Brain pericyte (primary cell): ENCODE measurements around the gene SLC35D2.

ENCODE experiments used
- DNase-seq: peaks from one replicate; pipeline ENCODE4 v3.0.0-alpha.2; 2012; ENCODE audit warnings: low read depth, low spot score

The SLC35D2 gene

DNA sequence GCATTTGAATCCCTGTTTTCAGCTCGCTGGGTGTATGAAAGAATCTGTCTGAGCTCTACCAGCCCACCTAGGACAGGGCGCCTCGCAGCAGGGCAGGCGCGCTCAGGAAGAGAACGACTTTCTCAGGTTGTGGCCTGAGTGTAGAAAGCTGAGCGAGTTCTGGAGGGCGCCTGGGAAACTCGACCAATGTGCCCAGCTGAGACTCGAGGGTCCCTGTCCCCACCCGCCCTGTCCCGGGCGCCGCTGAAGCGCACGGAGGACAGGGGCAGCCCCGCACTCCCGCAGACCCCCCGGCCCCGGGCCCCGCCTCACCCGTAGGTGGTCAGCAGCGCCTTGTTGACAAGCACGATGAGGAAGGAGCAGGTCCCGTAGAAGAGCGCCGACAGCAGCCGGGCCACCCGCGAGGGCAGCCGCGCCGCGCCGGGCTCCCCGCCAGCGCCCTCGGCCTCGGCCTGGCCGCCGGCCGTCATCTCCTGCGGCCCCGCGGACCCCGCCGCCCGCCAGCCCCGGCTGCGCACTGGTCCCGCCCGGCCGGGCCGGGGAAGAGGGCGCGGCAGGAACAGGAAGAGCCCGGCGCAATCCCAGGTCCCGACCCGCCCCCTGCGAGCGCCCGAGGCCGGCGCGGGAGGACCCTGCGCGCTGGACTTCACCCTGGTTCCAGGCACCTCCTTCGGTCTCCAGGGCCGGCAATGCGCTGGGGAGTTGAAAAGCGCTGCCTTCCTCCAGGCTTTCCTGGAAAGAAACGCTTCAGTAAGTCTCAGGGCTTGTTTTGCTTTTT, at the start of gene SLC35D2:
Gene SLC35D2, minus strand, starts transcription at position 547 of the 778 bp plus-strand sequence. Its CDS starts 77 bp downstream, at position 470.
- DNase-seq = no peak

GRCh38 chr9:96430377-96430776, 46.9 kb upstream of the SLC35D2 start:
- no peak for DNase-seq

GRCh38 chr9:96429732-96430131, 46.2 kb upstream of the SLC35D2 start:
- DNase-seq = no peak

DNA sequence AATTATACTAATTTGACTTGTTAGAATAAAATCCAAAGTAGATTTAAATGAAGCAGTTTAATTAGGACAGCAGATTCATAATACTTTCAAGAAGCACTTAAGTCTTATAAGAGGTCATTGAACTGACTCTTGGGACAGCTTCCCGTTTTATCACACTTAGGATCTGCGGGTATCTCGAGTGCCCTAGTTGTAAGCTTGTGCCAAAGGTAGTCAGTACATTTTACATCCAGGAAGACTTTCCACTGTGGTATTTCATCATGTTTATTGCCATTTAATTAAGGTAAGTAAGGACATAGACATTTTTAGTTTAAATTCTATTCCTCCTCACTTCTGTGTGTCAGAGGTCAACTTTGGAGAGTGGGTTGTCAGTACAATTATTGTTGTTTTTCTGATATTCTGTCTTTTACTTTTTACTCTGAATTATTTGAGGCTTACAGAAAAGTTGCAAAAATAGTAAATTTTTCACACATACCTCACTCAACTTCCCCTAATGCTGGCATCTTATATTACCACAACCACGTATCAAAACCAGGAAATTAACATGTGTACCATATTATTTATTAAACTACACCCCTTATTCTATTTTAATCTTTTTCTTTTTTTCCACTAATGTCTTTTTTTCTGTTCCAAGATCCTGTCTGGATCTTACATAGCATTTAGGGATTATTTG, 42.1 kb upstream of the SLC35D2 start:
- no peak for DNase-seq

DNA sequence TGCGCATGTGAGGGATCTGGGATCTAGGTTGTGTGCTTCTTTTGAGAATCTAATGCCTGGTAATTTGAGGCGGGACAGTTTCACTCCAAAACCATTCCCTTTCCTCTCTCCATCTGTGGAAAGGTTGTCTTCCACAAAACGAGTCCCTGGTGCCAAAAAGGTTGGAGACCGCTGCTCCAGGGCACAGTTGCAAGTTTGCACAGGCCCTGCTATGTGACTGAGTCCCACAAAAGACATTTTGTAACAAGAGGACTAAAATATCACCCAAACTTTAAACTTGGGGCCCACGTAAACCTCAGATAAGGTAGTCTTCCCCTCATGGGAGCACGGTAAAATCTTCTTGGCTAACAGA, 40.5 kb upstream of the SLC35D2 start:
- DNase-seq = no peak

GRCh38 chr9:96423322-96423984, 39.9 kb upstream of the SLC35D2 start:
- no peak for DNase-seq

GRCh38 chr9:96420468-96421219, 37.1 kb upstream of the SLC35D2 start:
- DNase-seq = no peak

GRCh38 chr9:96419691-96419969, 36.1 kb upstream of the SLC35D2 start:
- no peak for DNase-seq

DNA sequence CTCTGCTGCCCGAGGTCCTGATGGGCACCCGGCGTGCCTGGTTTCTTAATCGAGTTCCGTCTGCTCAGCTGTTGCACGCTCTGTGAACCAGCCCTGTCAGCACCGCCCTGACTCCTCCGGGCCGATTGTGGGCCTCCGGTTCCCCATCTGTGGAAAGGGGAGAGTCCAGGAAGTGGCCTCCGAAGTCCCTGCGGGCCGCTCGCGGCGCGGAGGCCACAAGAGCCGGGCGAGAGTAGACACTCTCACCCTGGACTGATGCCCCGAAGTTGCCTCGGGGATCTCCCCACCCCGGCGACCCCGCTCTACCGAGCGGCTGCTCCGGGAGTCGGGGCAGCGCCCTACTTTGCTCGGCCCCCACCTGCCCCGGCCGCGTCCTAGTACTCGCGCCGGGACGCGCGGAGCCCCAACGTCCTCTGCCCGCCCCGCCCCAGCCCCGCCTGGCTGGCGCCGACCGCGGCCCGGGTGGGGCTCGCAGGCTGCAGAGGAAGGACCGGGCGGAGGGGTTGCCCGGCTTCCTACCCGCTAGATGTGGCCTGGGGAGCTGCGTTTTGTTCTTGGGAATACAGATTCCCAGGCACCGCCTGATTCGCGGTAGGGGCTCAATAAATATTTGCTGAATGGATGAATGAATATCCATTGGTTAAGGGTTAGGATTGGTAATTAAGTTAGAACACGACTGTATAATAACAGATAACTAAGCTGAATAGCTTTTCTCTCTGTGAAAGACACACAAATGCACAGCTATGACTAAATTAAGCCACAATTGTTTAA, 35.6 kb upstream of the SLC35D2 start:
- DNase-seq = no peak

- peak; percentile 91 for DNase-seq
Measured at GRCh38 chr9:96418083-96418919, 34.8 kb upstream of the SLC35D2 start, which contains the start of gene ZNF367. Gene ZNF367, minus strand, starts transcription at chr9:96418370. Its CDS starts 338 bp downstream, at chr9:96418032.

DNA sequence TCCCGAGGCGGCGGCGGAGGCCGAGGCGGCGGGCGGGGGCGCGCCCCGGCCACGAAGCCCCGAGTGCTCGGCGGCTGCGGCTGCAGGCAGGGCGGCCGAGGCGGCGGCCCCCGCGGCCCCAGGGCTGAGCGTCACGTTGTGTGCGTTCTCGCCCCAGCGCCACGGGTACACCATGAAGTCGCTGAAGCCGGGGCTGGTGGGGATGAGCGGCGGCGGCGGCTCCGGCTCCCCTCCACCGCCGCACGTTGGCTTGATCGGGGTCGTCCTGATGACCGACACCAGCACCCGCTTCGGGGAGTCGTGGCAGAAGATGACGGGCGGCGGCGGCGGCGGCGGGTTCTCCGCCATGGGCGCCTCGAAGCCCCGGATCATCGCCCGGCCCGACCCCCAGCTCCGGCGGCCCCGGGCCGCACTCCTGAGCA, 34.2 kb upstream of the SLC35D2 start:
- no peak for DNase-seq

DNA sequence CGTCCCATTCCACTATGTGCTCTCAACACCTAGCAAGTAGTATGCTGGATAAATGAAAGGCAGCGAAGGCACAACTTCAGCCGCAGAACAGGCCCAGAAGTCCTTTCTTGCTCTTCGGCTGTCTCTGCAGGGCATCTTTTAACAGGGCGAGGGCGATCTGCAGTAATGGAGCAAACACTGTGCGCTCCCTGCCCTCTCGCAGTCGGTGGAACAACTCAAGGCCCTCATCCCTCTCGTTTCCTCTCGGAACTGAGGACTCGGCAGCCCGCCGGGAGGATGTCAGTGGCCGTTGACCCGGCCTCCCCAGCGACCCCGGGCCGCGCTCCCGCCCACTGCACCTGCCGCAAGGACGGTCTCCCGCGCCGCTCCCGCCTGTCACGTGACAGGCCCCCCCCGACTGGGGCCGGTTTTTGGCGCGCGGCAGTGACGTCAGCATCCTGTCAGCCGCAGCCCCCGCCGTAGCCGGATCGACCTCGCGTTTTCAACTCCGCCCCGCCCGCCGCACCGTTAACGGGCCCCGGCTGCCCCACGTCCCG, 33.6 kb upstream of the SLC35D2 start:
- DNase-seq = peak; percentile 42

DNA sequence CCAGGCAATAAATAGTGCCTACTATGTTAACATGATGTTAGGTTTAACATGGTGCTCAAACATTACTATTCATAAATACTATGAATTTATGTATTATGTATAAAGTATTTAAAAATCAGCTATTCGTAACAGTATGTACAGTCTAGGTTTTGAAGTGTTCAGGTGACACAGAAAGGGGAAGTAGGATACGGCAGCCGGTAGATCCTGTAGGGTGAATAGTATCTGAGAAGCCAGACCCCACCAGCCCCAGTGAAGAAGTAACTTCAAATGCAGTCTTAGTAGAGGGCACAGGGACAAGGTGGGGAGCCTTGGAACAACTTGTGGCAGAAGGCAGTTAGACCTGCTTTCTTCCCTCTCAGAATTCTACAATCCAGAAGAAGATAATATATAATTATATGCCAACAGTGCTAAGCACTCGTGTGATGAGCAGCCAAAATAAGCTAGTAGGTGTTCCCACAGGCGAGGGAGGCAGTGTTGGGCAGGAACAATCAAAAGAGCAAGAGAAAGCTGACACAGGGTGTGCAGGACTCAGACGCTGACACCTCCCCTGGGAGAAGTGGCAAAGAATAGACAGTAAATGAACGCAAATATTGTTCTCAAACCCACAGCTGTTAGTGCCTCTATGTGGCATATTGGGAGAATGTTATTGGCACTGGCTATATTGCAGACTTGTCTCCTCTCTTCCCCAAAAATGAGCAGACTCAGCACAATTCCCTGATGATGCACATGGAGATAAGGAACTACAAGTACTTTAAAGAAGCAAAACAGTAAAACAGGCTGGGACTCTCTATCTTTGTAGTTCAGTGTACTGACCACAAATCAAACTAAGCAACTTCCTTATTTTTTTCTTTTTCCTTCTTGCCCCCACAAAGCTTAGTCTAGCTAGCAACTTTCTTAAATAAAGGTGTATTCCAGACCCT, 30.1 kb upstream of the SLC35D2 start:
- DNase-seq = no peak

- no peak for DNase-seq
Measured at GRCh38 chr9:96412174-96412913, 28.8 kb upstream of the SLC35D2 start.

GRCh38 chr9:96411129-96411838, 27.8 kb upstream of the SLC35D2 start:
- no peak for DNase-seq

GRCh38 chr9:96408409-96409280, 25.1 kb upstream of the SLC35D2 start:
- no peak for DNase-seq
